SIG-M5 treated with dmso at 0.1 percent for 504 hours (cell line): ENCODE measurements around the gene BCAS3.
"Not testable (repeated sequence)": the region's sequence is repeated elsewhere in the genome, so short reads cannot be mapped to it uniquely, and the experiment has no call there.

ENCODE experiments used
- DNase-seq: peaks from one replicate; lab custom pipeline; 2025; ENCODE audit not compliant: unreplicated experiment; lab: John Stamatoyannopoulos, UW

Gene BCAS3

GRCh38 chr17:60677308-60678117 lies at the start of gene BCAS3:
Gene BCAS3 (plus strand): TSS chr17:60677851.
- DNase-seq: peak; percentile 100

GRCh38 chr17:60628252-60628889 lies 49.3 kb upstream of the BCAS3 start:
- no peak for DNase-seq

- no peak for DNase-seq
Measured at GRCh38 chr17:60629120-60629519, 48.5 kb upstream of the BCAS3 start.

GRCh38 chr17:60630352-60630751 lies 47.3 kb upstream of the BCAS3 start:
- DNase-seq: no peak

GRCh38 chr17:60631119-60631518 lies 46.5 kb upstream of the BCAS3 start:
- DNase-seq: no peak

GRCh38 chr17:60637683-60638082 lies 40.0 kb upstream of the BCAS3 start:
- no peak for DNase-seq

GRCh38 chr17:60639019-60639330 lies 38.7 kb upstream of the BCAS3 start:
- DNase-seq: no peak

GRCh38 chr17:60640503-60640902 lies 37.1 kb upstream of the BCAS3 start:
- DNase-seq: peak; percentile 86

- DNase-seq: no peak
Measured at GRCh38 chr17:60641126-60641525, 36.5 kb upstream of the BCAS3 start.

GRCh38 chr17:60641810-60642220 lies 35.8 kb upstream of the BCAS3 start:
- peak; percentile 99 for DNase-seq

GRCh38 chr17:60645918-60646523 lies 31.6 kb upstream of the BCAS3 start:
- no peak for DNase-seq

- no peak for DNase-seq
Measured at GRCh38 chr17:60646701-60647100, 30.9 kb upstream of the BCAS3 start.

GRCh38 chr17:60647705-60648104 lies 29.9 kb upstream of the BCAS3 start:
- DNase-seq: no peak

- DNase-seq: peak; percentile 61
Measured at GRCh38 chr17:60652454-60653247, 25.0 kb upstream of the BCAS3 start.

- DNase-seq: no peak
Measured at GRCh38 chr17:60653569-60653968, 24.1 kb upstream of the BCAS3 start.

GRCh38 chr17:60656499-60656898 lies 21.2 kb upstream of the BCAS3 start:
- DNase-seq: no peak

- no peak for DNase-seq
Measured at GRCh38 chr17:60659156-60659555, 18.5 kb upstream of the BCAS3 start.

GRCh38 chr17:60661489-60661888 lies 16.2 kb upstream of the BCAS3 start:
- no peak for DNase-seq

- DNase-seq: no peak
Measured at GRCh38 chr17:60664022-60664421, 13.6 kb upstream of the BCAS3 start.

- DNase-seq: no peak
Measured at GRCh38 chr17:60665602-60666001, 12.0 kb upstream of the BCAS3 start.

GRCh38 chr17:60668741-60669140 lies 8.9 kb upstream of the BCAS3 start:
- not testable (repeated sequence) for DNase-seq
